Keratinocyte (primary cell): ENCODE results near the gene PLAC9. TPM values are rescaled to one million over a fixed set of nuclear protein-coding genes. Genes with fewer than 3 reads are reported as not detected.
"Not testable (repeated sequence)": the region's sequence is repeated elsewhere in the genome, so short reads cannot be mapped to it uniquely, and the experiment has no call there.

Experiments used
- DNase-seq: peaks from one replicate; pipeline ENCODE4 v3.0.0-alpha.2; 2011; ENCODE audit warnings: low read depth, missing footprints, low spot score
- FAIRE-seq: peaks from 2 replicates; lab custom pipeline; 2011; peaks lifted over from hg19 to GRCh38; lab: Jason Lieb, UNC
- H2AFZ ChIP-seq: 2 replicates; pipeline ENCODE4 v1.6.0; 2012; ENCODE audit warnings: low read length, control low read depth, inconsistent platforms; ENCODE audit not compliant: control insufficient read depth
- H3K27ac ChIP-seq: 2 replicates; pipeline ENCODE4 v1.5.1; 2011; ENCODE audit warnings: low read length; ENCODE audit not compliant: control insufficient read depth, insufficient read depth
- H3K27me3 ChIP-seq: 3 replicates; pipeline ENCODE4 v1.6.0; 2011; ENCODE audit warnings: low read length; ENCODE audit not compliant: control insufficient read depth, insufficient read depth; ENCODE audit errors: extremely low read depth
- H3K36me3 ChIP-seq, 2 experiments: 2 replicates in 1 of 2; 3 replicates in 1 of 2; pipeline ENCODE4 v1.5.1; 2011; ENCODE audit warnings: low read length in 2 of 2, mild to moderate bottlenecking in 1 of 2; ENCODE audit not compliant: control insufficient read depth in 2 of 2, insufficient read depth in 2 of 2; ENCODE audit errors: extremely low read depth in 1 of 2
- H3K4me1 ChIP-seq: 3 replicates; pipeline ENCODE4 v1.5.1; 2011; ENCODE audit warnings: low read length; ENCODE audit not compliant: control insufficient read depth, insufficient read depth; ENCODE audit errors: extremely low read depth
- H3K4me2 ChIP-seq: 3 replicates; pipeline ENCODE4 v1.6.0; 2011; ENCODE audit warnings: low read depth, low read length; ENCODE audit not compliant: control insufficient read depth, insufficient read depth; ENCODE audit errors: extremely low read depth
- H3K4me3 ChIP-seq, 3 experiments: fragments of 200-600 bp in 1 of 3; sonication (generic) in 1 of 3; 2 replicates in 2 of 3; 3 replicates in 1 of 3; pipeline ENCODE4 v1.5.1; 2011 to 2016; ENCODE audit warnings: low read length in 3 of 3, mild to moderate bottlenecking in 3 of 3, control low read depth in 2 of 3, inconsistent platforms in 1 of 3, low read depth in 1 of 3, mixed read lengths in 1 of 3, mixed run types in 1 of 3, moderate library complexity in 1 of 3; ENCODE audit not compliant: control insufficient read depth in 2 of 3, insufficient read depth in 2 of 3; ENCODE audit errors: extremely low read depth in 1 of 3
- H3K79me2 ChIP-seq: 2 replicates; pipeline ENCODE4 v1.6.0; 2012; ENCODE audit warnings: low read length; ENCODE audit not compliant: control insufficient read depth, insufficient read depth
- H3K9ac ChIP-seq: 3 replicates; pipeline ENCODE4 v1.6.0; 2011; ENCODE audit warnings: low read length; ENCODE audit not compliant: control insufficient read depth, insufficient read depth; ENCODE audit errors: extremely low read depth
- H3K9me1 ChIP-seq: 3 replicates; pipeline ENCODE4 v1.6.0; 2011; ENCODE audit warnings: low read length; ENCODE audit not compliant: control insufficient read depth, insufficient read depth; ENCODE audit errors: extremely low read depth
- H3K9me3 ChIP-seq: 2 replicates; pipeline ENCODE4 v1.5.1; 2012; ENCODE audit warnings: low read depth, low read length; ENCODE audit not compliant: control insufficient read depth
- H4K20me1 ChIP-seq: 3 replicates; pipeline ENCODE4 v1.6.0; 2011; ENCODE audit warnings: low read length; ENCODE audit not compliant: control insufficient read depth, insufficient read depth; ENCODE audit errors: extremely low read depth
- EZH2 ChIP-seq: IDR thresholded peaks from one replicate; pipeline ENCODE4 v1.6.1; 2012; ENCODE audit warnings: inconsistent platforms, mild to moderate bottlenecking, low read length, moderate library complexity
- dilution Hi-C: fragments of 300-500 bp; cut with MboI; formaldehyde crosslinking; loops from one replicate; pipeline ENCODE4 v1.7.0; 2020; ENCODE audit warnings: low sequenced_read_pairs; ENCODE audit not compliant: extremely low pct_ligation_motif_present
- polyA plus RNA-seq, 5 experiments: library from polyadenylated mRNA; depleted of rRNA in 3 of 5; stranded (reverse) in 3 of 5; stranded (forward) in 1 of 5; unstranded in 1 of 5; fragments of >200 nt; gene quantifications; 1 replicate in 1 of 5; 2 replicates in 3 of 5; 3 replicates in 1 of 5; pipeline versions ENCODE4 v1.2.1 to v1.2.3, GENCODE V29; 2011 to 2012; ENCODE audit warnings: missing spikeins in 2 of 5, low read depth in 1 of 5, low replicate concordance in 1 of 5
- TF ChIP-seq, protein P1 (sequence below), 3 experiments: IDR thresholded peaks in 1 of 3; conservative IDR thresholded peaks in 1 of 3; optimal IDR thresholded peaks in 1 of 3; 2 replicates in 2 of 3; 3 replicates in 1 of 3; pipeline versions ENCODE3 to v1.5.1; 2011; ENCODE audit warnings: low read length in 3 of 3, mild to moderate bottlenecking in 3 of 3, moderate library complexity in 2 of 3, control low read depth in 1 of 3, inconsistent platforms in 1 of 3; ENCODE audit not compliant: insufficient read depth in 2 of 3; ENCODE audit errors: extremely low read depth in 1 of 3

The PLAC9 gene
- polyA plus RNA-seq, 1 donor (not counting 4 experiments of a cell fraction or from before 2014, with no cell fraction given) = 0.39 TPM

DNA sequence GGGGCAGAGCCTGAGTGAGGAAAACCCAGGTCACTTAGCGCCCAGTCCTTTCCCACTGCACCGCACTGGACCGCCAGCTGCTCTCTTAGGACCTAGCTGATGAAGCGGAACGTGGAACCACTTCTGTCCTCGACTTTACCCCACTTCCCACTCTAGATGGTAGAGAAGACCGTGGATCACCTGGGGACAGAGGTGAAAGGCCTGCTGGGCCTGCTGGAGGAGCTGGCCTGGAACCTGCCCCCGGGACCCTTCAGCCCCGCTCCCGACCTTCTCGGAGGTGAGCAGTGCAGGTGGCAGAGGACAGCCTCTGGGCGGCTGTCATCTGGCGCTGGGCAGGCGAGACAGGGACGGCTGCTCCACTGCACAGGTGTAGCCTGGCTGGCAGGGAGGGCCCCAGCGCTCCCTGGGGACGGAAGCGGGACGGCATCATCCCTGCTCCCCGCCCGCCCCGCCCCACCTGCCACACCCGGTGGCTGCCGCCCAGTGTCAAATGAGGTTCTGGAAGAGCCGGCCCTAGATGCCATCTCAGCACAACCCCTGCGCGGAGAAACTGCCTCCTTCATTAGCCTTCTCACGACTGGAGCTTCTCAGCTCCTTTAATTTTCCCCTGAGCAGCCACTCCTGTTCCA is 11.7 kb downstream of the PLAC9 start:
- Histone ChIP-seq H3K27me3 (peaks cover 3% of the 10 kb centered on the region), H3K79me2 (no peaks in the 10 kb centered on the region), H3K9ac (no peak overlapping the region), H2AFZ (no peak overlapping the region), H3K27ac (no peak overlapping the region), H3K4me1 (peaks cover 5% of the 10 kb centered on the region), H3K36me3 (peaks cover 0 to 3% of the 10 kb centered on the region in 2 experiments), H4K20me1 (no peaks in the 10 kb centered on the region), H3K9me1 (no peaks in the 10 kb centered on the region), H3K4me2 (peak overlapping the region; percentile 56), H3K9me3 (no peaks in the 10 kb centered on the region), H3K4me3 (no peak overlapping the region)
- TF ChIP-seq EZH2 = no peak
- TF ChIP-seq, protein P1, sequence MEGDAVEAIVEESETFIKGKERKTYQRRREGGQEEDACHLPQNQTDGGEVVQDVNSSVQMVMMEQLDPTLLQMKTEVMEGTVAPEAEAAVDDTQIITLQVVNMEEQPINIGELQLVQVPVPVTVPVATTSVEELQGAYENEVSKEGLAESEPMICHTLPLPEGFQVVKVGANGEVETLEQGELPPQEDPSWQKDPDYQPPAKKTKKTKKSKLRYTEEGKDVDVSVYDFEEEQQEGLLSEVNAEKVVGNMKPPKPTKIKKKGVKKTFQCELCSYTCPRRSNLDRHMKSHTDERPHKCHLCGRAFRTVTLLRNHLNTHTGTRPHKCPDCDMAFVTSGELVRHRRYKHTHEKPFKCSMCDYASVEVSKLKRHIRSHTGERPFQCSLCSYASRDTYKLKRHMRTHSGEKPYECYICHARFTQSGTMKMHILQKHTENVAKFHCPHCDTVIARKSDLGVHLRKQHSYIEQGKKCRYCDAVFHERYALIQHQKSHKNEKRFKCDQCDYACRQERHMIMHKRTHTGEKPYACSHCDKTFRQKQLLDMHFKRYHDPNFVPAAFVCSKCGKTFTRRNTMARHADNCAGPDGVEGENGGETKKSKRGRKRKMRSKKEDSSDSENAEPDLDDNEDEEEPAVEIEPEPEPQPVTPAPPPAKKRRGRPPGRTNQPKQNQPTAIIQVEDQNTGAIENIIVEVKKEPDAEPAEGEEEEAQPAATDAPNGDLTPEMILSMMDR (optimal IDR thresholded peaks at IDR 0.05 in 1 of 3, IDR thresholded peaks at IDR 0.05 in 1 of 3, conservative IDR thresholded peaks at IDR 0.05 in 1 of 3; ENCODE audit: extremely low read depth in 1 of 3, insufficient read depth in 2 of 3, low read length in 3 of 3) = no peak
- DNase-seq = no peak
- dilution Hi-C loops = no loop called here
- no peak for FAIRE-seq

- H3K9me3 ChIP-seq = no peaks in the 10 kb centered on the region
- dilution Hi-C loops = no loop called here
- DNase-seq (no peak), FAIRE-seq (no peak)
- no peak overlapping the region for H3K4me3 ChIP-seq
- H3K9me1 ChIP-seq = no peaks in the 10 kb centered on the region
- H3K4me2 ChIP-seq = peak overlapping the region; percentile 20
- H3K27ac ChIP-seq = no peak overlapping the region
- H2AFZ ChIP-seq = no peak overlapping the region
- no peak overlapping the region for H3K9ac ChIP-seq
- peaks cover 3% of the 10 kb centered on the region for H3K27me3 ChIP-seq
- no peaks in the 10 kb centered on the region for H4K20me1 ChIP-seq
- H3K36me3 ChIP-seq = peaks cover 0 to 3% of the 10 kb centered on the region in 2 experiments
- no peaks in the 10 kb centered on the region for H3K79me2 ChIP-seq
- TF ChIP-seq EZH2 = no peak
- TF ChIP-seq, protein P1 (optimal IDR thresholded peaks at IDR 0.05 in 1 of 3, IDR thresholded peaks at IDR 0.05 in 1 of 3, conservative IDR thresholded peaks at IDR 0.05 in 1 of 3; ENCODE audit: extremely low read depth in 1 of 3, insufficient read depth in 2 of 3, low read length in 3 of 3) = no peak
- peaks cover 5% of the 10 kb centered on the region for H3K4me1 ChIP-seq
Observed at GRCh38 chr10:80144696-80145131, 12.2 kb downstream of the PLAC9 start.

- H3K27ac ChIP-seq, DNase-seq, H3K4me2 ChIP-seq: not testable (repeated sequence)
Observed at GRCh38 chr10:80145406-80146308, 13.1 kb downstream of the PLAC9 start.

More at GRCh38 chr10:80145406-80146308, 13.1 kb downstream of the PLAC9 start:
- H3K4me1 ChIP-seq, dilution Hi-C loops, H3K79me2 ChIP-seq, H3K36me3 ChIP-seq, H3K9ac ChIP-seq, H3K27me3 ChIP-seq, H2AFZ ChIP-seq, FAIRE-seq, H3K9me1 ChIP-seq, H4K20me1 ChIP-seq, H3K9me3 ChIP-seq, H3K4me3 ChIP-seq: not testable (repeated sequence)
